ENCODE data around the gene P2RY2.

DNA sequence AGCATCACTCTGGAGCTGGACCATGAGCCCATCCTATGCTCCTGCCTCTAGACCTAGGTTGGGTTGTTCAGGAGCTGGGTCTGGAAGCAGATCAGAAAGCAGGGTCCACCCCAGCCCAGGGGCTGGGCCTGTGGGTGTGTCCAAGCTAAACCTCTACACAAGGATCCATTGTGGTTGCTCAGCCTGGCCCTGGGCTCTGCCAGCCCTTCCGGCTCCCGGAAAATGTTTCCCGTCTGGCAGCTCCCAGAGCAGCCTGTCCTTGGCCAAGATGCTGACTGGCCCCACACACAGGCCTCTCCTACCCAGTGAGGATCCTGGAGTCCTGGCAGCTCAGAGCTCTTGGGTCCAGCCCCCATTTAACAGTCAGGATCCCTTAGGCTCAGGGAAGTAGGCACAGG, 40.7 kb upstream of the P2RY2 start:
- no peak for TF ChIP-seq POLR2A (IDR thresholded peaks at IDR 0.05)
- TF ChIP-seq, protein P1, sequence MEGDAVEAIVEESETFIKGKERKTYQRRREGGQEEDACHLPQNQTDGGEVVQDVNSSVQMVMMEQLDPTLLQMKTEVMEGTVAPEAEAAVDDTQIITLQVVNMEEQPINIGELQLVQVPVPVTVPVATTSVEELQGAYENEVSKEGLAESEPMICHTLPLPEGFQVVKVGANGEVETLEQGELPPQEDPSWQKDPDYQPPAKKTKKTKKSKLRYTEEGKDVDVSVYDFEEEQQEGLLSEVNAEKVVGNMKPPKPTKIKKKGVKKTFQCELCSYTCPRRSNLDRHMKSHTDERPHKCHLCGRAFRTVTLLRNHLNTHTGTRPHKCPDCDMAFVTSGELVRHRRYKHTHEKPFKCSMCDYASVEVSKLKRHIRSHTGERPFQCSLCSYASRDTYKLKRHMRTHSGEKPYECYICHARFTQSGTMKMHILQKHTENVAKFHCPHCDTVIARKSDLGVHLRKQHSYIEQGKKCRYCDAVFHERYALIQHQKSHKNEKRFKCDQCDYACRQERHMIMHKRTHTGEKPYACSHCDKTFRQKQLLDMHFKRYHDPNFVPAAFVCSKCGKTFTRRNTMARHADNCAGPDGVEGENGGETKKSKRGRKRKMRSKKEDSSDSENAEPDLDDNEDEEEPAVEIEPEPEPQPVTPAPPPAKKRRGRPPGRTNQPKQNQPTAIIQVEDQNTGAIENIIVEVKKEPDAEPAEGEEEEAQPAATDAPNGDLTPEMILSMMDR (IDR thresholded peaks at IDR 0.05), result no peak
